Measurements from ENCODE around the gene GTSF1L. TPM values are rescaled to one million over a fixed set of nuclear protein-coding genes. Genes with fewer than 3 reads are reported as not detected.

GTSF1L gene
- total RNA-seq, 1 donor from 2014 or later, result not detected

DNA sequence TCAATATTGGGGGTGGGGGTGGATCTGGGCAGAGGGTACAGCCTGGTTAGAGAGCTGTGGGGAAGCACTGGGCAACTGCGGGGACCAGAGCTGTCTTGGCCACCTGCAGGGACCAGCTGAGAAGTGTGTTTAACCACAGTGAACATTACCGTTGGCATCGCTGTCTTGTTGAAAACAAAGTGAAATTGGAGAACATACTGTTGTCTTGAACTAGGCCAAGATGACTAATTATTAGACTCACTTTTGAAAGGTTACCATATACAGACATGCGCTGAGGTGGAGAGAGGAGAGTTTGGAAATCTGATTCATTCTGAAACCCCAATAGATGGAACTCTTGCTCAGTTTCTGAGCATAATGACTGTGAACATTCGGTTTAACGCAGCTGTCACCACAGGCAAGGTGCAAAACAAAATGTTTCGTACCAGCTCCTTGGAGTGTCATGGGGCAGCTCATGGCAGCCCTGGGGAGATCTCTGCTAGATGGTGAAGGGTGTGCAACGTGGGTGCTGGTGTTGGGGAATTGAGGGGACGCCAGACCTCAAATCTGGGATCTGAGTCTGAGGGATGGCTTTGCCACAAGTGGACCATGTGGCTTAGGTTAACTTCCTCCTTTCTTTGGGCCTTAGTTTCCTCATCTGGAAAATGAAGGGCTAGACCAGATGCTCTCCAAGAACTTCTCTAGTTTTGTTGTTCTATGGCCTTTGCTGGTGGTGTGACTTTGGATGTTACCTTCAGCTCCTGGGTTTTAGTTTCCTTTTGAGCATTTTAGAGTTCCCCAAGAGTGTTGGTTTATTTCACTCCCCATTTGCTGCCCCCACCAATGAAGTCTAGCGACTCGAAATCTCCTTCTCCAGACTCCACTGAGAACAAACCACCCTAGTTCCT is 24.6 kb upstream of the GTSF1L start:
- peak overlapping the region; percentile 65 for H3K4me2 ChIP-seq (ENCODE audit: low read length)
- no peaks in the 10 kb centered on the region for H4K20me1 ChIP-seq (ENCODE audit: insufficient read depth, low read length)
- no peak overlapping the region for H3K27ac ChIP-seq (ENCODE audit: low read depth, low read length)
- no peak overlapping the region for H3K4me3 ChIP-seq (ENCODE audit: insufficient read depth, low read depth, low read length)
- no peaks in the 10 kb centered on the region for H3K9me3 ChIP-seq (ENCODE audit: insufficient read depth, low read depth, low read length)
- no peak overlapping the region for H3K4me3 Mint-ChIP-seq (ENCODE audit: unreplicated experiment)
- H3K36me3 Mint-ChIP-seq (ENCODE audit: low read depth, unreplicated experiment), result no peaks in the 10 kb centered on the region
- H3K27me3 Mint-ChIP-seq (ENCODE audit: low read depth, unreplicated experiment), result peaks cover 14% of the 10 kb centered on the region
- no peaks in the 10 kb centered on the region for H3K36me3 ChIP-seq (ENCODE audit: insufficient read depth, low read length)
- FAIRE-seq, result peak; percentile 37
- H3K4me1 ChIP-seq (ENCODE audit: insufficient read depth, low read length), result peaks cover 35% of the 10 kb centered on the region
- no peaks in the 10 kb centered on the region for H3K79me2 ChIP-seq (ENCODE audit: insufficient read depth, low read length)
- peak overlapping the region; percentile 15 for H3K27ac Mint-ChIP-seq (ENCODE audit: unreplicated experiment)
- peak; percentile 91 for DNase-seq (ENCODE audit: low read depth)
- H3K9me3 Mint-ChIP-seq (ENCODE audit: unreplicated experiment), result peaks cover 2% of the 10 kb centered on the region
- no peak overlapping the region for H3K9ac ChIP-seq (ENCODE audit: low read length)
- peaks cover 11% of the 10 kb centered on the region for H3K4me1 Mint-ChIP-seq (ENCODE audit: low read depth, unreplicated experiment)
- no peak for TF ChIP-seq CTCF (IDR thresholded peaks at IDR 0.05; ENCODE audit: insufficient read depth, low read depth, low read length)
- H3K27me3 ChIP-seq (ENCODE audit: insufficient read depth, low read length), result no peaks in the 10 kb centered on the region
- no peak overlapping the region for H2AFZ ChIP-seq (ENCODE audit: low read depth, low read length)

- Mint-ChIP-seq H3K4me1 (ENCODE audit: low read depth, unreplicated experiment) (peaks cover 14% of the 10 kb centered on the region), H3K27ac (ENCODE audit: unreplicated experiment) (no peak overlapping the region), H3K9me3 (ENCODE audit: unreplicated experiment) (no peaks in the 10 kb centered on the region), H3K4me3 (ENCODE audit: unreplicated experiment) (no peak overlapping the region), H3K36me3 (ENCODE audit: low read depth, unreplicated experiment) (no peaks in the 10 kb centered on the region), H3K27me3 (ENCODE audit: low read depth, unreplicated experiment) (peaks cover 12% of the 10 kb centered on the region)
- Histone ChIP-seq H3K36me3 (ENCODE audit: insufficient read depth, low read length) (no peaks in the 10 kb centered on the region), H3K9me3 (ENCODE audit: insufficient read depth, low read depth, low read length) (no peaks in the 10 kb centered on the region), H2AFZ (ENCODE audit: low read depth, low read length) (no peak overlapping the region), H4K20me1 (ENCODE audit: insufficient read depth, low read length) (no peaks in the 10 kb centered on the region), H3K27ac (ENCODE audit: low read depth, low read length) (no peak overlapping the region), H3K27me3 (ENCODE audit: insufficient read depth, low read length) (no peaks in the 10 kb centered on the region), H3K4me1 (ENCODE audit: insufficient read depth, low read length) (peaks cover 30% of the 10 kb centered on the region), H3K9ac (ENCODE audit: low read length) (no peak overlapping the region), H3K4me3 (ENCODE audit: insufficient read depth, low read depth, low read length) (no peak overlapping the region), H3K4me2 (ENCODE audit: low read length) (peak overlapping the region; percentile 65), H3K79me2 (ENCODE audit: insufficient read depth, low read length) (no peaks in the 10 kb centered on the region)
- DNase-seq (ENCODE audit: low read depth), result no peak
- FAIRE-seq, result no peak
- TF ChIP-seq EZH2 (IDR thresholded peaks at IDR 0.05; ENCODE audit: insufficient read depth, low read length) (no peak), CTCF (IDR thresholded peaks at IDR 0.05; ENCODE audit: insufficient read depth, low read depth, low read length) (no peak)
Observed at GRCh38 chr20:43750774-43751166, 24.0 kb upstream of the GTSF1L start.

DNA sequence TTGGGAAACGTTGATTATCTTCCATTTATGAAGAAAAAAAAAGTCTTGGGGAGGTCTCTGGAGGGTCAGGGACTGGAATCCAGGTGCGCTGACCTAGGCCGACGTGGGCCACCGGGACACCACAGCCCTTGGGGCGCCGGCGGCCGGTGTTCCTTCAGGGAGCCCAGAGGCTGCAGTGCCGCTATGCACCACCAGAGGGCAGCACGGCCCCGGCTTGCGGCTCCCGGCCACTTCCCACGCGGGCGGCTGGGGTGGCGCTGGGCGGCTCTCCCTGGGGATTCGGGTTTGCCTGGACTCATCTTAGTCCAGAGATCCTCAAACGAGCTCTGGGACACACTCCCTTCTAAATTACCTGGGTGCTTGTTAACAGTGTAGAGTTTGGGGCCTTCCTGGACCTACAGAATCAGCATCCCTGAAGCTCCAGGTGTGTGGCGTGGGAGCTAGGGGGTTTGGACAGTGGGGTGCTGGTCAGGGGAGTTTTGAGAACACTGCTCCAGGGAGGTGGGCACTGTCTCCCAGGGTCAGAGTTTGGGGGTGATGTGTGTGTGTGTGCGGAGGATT is 23.0 kb upstream of the GTSF1L start:
- H3K9me3 Mint-ChIP-seq (ENCODE audit: unreplicated experiment), result no peaks in the 10 kb centered on the region
- H3K27ac Mint-ChIP-seq (ENCODE audit: unreplicated experiment), result no peak overlapping the region
- no peak for FAIRE-seq

More for the DNA sequence above, 23.0 kb upstream of the GTSF1L start:
- Mint-ChIP-seq H3K36me3 (ENCODE audit: low read depth, unreplicated experiment) (no peaks in the 10 kb centered on the region), H3K4me3 (ENCODE audit: unreplicated experiment) (no peak overlapping the region), H3K27me3 (ENCODE audit: low read depth, unreplicated experiment) (peaks cover 8% of the 10 kb centered on the region), H3K4me1 (ENCODE audit: low read depth, unreplicated experiment) (peaks cover 14% of the 10 kb centered on the region)
- no peaks in the 10 kb centered on the region for H3K27me3 ChIP-seq (ENCODE audit: insufficient read depth, low read length)
- no peak overlapping the region for H3K9ac ChIP-seq (ENCODE audit: low read length)
- no peak overlapping the region for H3K4me3 ChIP-seq (ENCODE audit: insufficient read depth, low read depth, low read length)
- H3K9me3 ChIP-seq (ENCODE audit: insufficient read depth, low read depth, low read length), result no peaks in the 10 kb centered on the region
- no peak for TF ChIP-seq EZH2 (IDR thresholded peaks at IDR 0.05; ENCODE audit: insufficient read depth, low read length)
- peak; percentile 73 for TF ChIP-seq CTCF (IDR thresholded peaks at IDR 0.05; ENCODE audit: insufficient read depth, low read depth, low read length)
- peaks cover 26% of the 10 kb centered on the region for H3K4me1 ChIP-seq (ENCODE audit: insufficient read depth, low read length)
- no peak for DNase-seq (ENCODE audit: low read depth)
- no peak overlapping the region for H2AFZ ChIP-seq (ENCODE audit: low read depth, low read length)
- no peaks in the 10 kb centered on the region for H3K36me3 ChIP-seq (ENCODE audit: insufficient read depth, low read length)
- no peaks in the 10 kb centered on the region for H3K79me2 ChIP-seq (ENCODE audit: insufficient read depth, low read length)
- peak overlapping the region; percentile 23 for H3K4me2 ChIP-seq (ENCODE audit: low read length)
- no peaks in the 10 kb centered on the region for H4K20me1 ChIP-seq (ENCODE audit: insufficient read depth, low read length)
- H3K27ac ChIP-seq (ENCODE audit: low read depth, low read length), result no peak overlapping the region
